Testis (tissue), 3 donors: ENCODE results near the gene GNAS-AS1. TPM values are rescaled to one million over a fixed set of nuclear protein-coding genes. Genes with fewer than 3 reads are reported as not detected.

Experiments used
- DNase-seq: peaks from one replicate; pipeline ENCODE4 v3.0.0-alpha.2; 2019
- H3K27ac ChIP-seq, 2 donors: fragments of 200-600 bp; sonication (generic); one replicate each; pipeline ENCODE4 v1.5.1; 2019
- H3K27me3 ChIP-seq: fragments of 200-600 bp; sonication (generic); one replicate; pipeline ENCODE4 v1.5.1; 2019
- H3K36me3 ChIP-seq: fragments of 200-600 bp; sonication (generic); one replicate; pipeline ENCODE4 v1.5.1; 2017; ENCODE audit warnings: low read depth; ENCODE audit errors: missing control alignments
- H3K4me1 ChIP-seq: fragments of 200-600 bp; sonication (generic); one replicate; pipeline ENCODE4 v1.5.1; 2019
- H3K4me3 ChIP-seq, 2 donors: fragments of 200-600 bp; sonication (generic); one replicate each; pipeline ENCODE4 v1.5.1; 2017 to 2019
- H3K9me3 ChIP-seq: fragments of 200-600 bp; sonication (generic); one replicate; pipeline ENCODE4 v1.5.1; 2017
- CTCF ChIP-seq, 3 experiments: fragments of 450-650 bp in 2 of 3; fragments of 200-600 bp in 1 of 3; sonication (generic) in 1 of 3; IDR thresholded peaks; one replicate each; pipeline ENCODE4 v1.5.1; 2016 to 2019; ENCODE audit warnings: antibody characterized with exemption in 3 of 3, mild to moderate bottlenecking in 2 of 3, moderate library complexity in 1 of 3
- POLR2A ChIP-seq: fragments of 450-650 bp; IDR thresholded peaks from one replicate; pipeline ENCODE4 v1.6.1; 2017; ENCODE audit warnings: antibody characterized with exemption, mild to moderate bottlenecking, moderate library complexity
- WGBS, 2 donors: methylation state at CpG; one replicate each; pipeline ENCODE4 v1.1.5; 2018; 5-methylcytosine and 5-hydroxymethylcytosine counted together
- intact Hi-C: fragments of 100-400 bp; cut with DNase I; formaldehyde crosslinking; loops from one replicate; pipeline ENCODE4 v1.15.1; 2023; ENCODE audit warnings: low total_unique reads
- polyA plus RNA-seq: library from polyadenylated mRNA; stranded (reverse); fragments of 350-450 nt; fragmentation: Illumina TruSeq; extraction: RNeasy Lipid Tissue Mini Kit (QIAGEN cat#74804); gene quantifications from one replicate; pipeline ENCODE4 v1.2.3, GENCODE V29; 2014; ENCODE audit warnings: low read depth, low replicate concordance; ENCODE audit not compliant: insufficient read depth
- total RNA-seq, 2 donors: library from RNA; depleted of rRNA; stranded (reverse); fragments of >200 nt; gene quantifications; one replicate each; pipeline ENCODE4 v1.2.3, GENCODE V29; 2016

GNAS-AS1 gene
- total and polyA plus RNA-seq, 3 donors from 2014 or later = 1.1 to 4.4 (median 3.5) TPM

GRCh38 chr20:58840816-58841538 is 9.7 kb downstream of the GNAS-AS1 start:
- DNase-seq = no peak
- Histone ChIP-seq H3K27me3 (no peaks in the 10 kb centered on the region), H3K9me3 (no peaks in the 10 kb centered on the region), H3K27ac (no peak overlapping the region), H3K36me3 (no peaks in the 10 kb centered on the region), H3K4me1 (peaks cover 9% of the 10 kb centered on the region), H3K4me3 (peak overlapping the region in 1 of 2 donors; percentile 31)
- intact Hi-C loops = no loop called here
- 47 to 51% methylated on average over 30 to 51 of the region's 51 CpGs for WGBS, 2 donors
- TF ChIP-seq POLR2A = no peak
- TF ChIP-seq CTCF (IDR thresholded peaks at IDR 0.05) = no peak

- 50 to 52% methylated on average over 38 to 67 of the region's 67 CpGs for WGBS, 2 donors
- no peak for DNase-seq
- H3K4me3 ChIP-seq = peak overlapping the region in 1 of 2 donors; percentile 31
- intact Hi-C loops = no loop called here
- no peaks in the 10 kb centered on the region for H3K27me3 ChIP-seq
- H3K4me1 ChIP-seq = peaks cover 9% of the 10 kb centered on the region
- TF ChIP-seq CTCF (IDR thresholded peaks at IDR 0.05) = no peak
- no peak for TF ChIP-seq POLR2A
- no peak overlapping the region for H3K27ac ChIP-seq
- no peaks in the 10 kb centered on the region for H3K36me3 ChIP-seq
- no peaks in the 10 kb centered on the region for H3K9me3 ChIP-seq
Measured at GRCh38 chr20:58839991-58840747, 10.5 kb downstream of the GNAS-AS1 start.

- Histone ChIP-seq H3K4me3 (peak overlapping the region in 1 of 2 donors; percentile 31), H3K27me3 (no peaks in the 10 kb centered on the region), H3K27ac (no peak overlapping the region), H3K4me1 (peaks cover 9% of the 10 kb centered on the region), H3K36me3 (no peaks in the 10 kb centered on the region), H3K9me3 (no peaks in the 10 kb centered on the region)
- intact Hi-C loops = no loop called here
- DNase-seq = peak; percentile 65
- 41 to 55% methylated on average over 17 to 27 of the region's 27 CpGs for WGBS, 2 donors
- peak; percentile 10 to 38 (median 20) for TF ChIP-seq CTCF (IDR thresholded peaks at IDR 0.05)
- no peak for TF ChIP-seq POLR2A
Measured at GRCh38 chr20:58839474-58839874, 11.2 kb downstream of the GNAS-AS1 start.

- no peak overlapping the region for H3K27ac ChIP-seq
- DNase-seq = no peak
- WGBS, 2 donors = 53 to 80% methylated on average over 4 of the region's 4 CpGs
- H3K36me3 ChIP-seq = no peaks in the 10 kb centered on the region
- TF ChIP-seq POLR2A = no peak
- no peak for TF ChIP-seq CTCF (IDR thresholded peaks at IDR 0.05)
- no peak overlapping the region for H3K4me3 ChIP-seq
- no peaks in the 10 kb centered on the region for H3K9me3 ChIP-seq
- peaks cover 9% of the 10 kb centered on the region for H3K4me1 ChIP-seq
- no peaks in the 10 kb centered on the region for H3K27me3 ChIP-seq
- intact Hi-C loops = no loop called here
Measured at GRCh38 chr20:58838174-58838573, 12.5 kb downstream of the GNAS-AS1 start.
